ENCODE data around the gene CDKL2. TPM values are rescaled to one million over a fixed set of nuclear protein-coding genes. Genes with fewer than 3 reads are reported as not detected.
A peak's percentile ranks its signal among the peaks of the same experiment; 100 is the strongest.
"Not testable (repeated sequence)": the region's sequence is repeated elsewhere in the genome, so short reads cannot be mapped to it uniquely, and the experiment has no call there.

Gene CDKL2
- polyA plus RNA-seq (ENCODE audit: insufficient read length) = not detected

DNA sequence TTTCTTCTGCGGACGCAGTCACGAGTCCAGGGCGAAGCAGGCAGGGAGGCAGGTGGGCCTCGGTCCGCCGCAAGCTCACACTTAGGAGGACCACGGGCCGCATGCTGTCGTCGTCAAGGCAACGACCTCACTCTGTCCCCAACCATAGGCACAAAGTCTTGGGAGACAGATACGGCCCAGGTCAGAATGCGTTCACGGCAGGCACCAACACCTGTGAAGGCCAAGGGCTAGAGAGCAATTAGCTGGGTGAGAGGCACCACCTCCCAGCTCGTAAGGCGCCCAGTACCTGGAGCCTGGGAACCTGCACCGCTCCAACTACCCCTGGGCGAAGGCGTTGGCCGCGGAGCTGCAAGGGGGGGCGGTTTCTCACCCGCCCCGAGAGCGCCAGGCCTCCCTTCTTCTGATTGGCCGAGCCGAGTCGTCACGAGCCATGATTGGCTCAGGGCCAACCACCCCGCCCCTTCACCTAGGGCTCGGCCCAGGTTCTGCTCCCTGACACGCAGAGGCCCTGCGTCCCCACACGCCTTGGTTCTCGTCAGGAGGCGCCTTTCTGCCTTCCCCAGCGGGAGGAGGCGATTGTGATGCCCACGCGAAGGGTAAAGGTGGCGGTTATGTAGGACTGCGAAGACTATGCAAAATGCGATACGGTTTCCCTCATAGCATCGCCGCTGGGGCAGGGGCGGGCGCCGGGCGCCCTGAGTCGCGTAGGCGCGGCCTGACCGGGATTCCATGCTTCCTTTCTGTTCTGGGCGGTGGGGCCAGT, at the start of gene CDKL2:
Gene CDKL2, minus strand, starts transcription at position 355 of the 763 bp plus-strand sequence. CDS start 4,540 bp downstream, outside the sequence.
- peak; percentile 36 for DNase-seq

DNA sequence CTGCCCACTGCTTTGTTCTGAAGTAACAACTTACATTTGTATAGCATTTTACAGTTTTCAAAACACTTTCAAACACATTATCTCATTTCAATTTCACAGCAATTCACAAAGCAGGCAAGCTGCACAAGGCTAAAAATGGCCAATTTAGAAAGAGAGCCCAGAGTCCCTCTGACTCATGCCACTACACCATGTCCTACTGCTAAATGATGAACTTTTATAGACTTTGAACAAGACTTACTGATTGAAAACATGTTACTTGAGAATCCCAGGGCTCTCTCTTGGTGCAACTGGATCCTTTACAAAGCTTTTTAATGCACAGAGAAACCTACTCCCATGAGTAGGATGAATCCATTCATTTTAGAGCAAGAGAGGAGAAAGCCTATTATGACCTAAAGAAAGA, 48.6 kb upstream of the CDKL2 start:
- DNase-seq = no peak

DNA sequence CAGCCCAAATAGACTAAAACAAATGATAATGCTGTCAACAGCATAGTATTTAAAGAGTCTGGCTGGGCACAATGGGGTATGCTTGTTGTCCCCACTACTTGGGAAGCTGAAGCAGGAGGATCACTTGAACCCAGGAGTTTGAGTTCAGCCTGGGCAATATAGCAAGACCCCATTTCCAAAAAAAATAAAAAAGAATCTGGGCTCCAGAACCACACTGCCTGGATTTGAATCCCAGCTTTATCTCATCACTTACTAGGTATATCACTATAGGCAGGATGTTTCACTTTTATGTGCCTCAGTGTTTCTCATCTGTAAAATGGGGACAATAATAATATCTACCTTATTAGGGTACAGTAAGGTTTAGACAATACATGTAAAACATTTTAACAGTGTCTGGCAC, 48.1 kb upstream of the CDKL2 start:
- no peak for DNase-seq

DNA sequence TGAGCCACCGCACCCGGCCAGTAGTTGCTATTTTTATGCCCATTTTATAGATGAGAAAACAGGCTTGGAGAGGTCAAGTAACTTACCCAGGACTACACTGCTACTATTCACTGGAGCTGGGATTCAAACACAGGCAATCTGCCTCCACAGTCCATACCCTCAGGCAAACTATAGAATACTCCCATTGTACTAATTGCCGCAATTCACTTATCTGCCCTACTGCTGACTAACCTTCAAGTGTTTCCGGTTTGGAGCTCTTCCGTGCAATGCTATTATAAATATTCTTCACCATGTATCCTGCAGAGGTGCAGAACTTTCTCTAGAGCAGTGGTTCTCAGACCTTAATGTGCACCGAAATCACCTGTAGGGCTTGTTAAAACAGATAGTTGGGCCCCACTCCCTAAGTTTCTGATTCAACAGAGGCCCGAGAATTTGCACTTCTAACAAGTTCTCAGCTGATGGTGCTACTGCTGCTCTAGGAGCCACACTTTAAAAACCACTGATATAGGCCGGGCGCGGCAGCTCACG, 44.7 kb upstream of the CDKL2 start:
- DNase-seq = no peak

DNA sequence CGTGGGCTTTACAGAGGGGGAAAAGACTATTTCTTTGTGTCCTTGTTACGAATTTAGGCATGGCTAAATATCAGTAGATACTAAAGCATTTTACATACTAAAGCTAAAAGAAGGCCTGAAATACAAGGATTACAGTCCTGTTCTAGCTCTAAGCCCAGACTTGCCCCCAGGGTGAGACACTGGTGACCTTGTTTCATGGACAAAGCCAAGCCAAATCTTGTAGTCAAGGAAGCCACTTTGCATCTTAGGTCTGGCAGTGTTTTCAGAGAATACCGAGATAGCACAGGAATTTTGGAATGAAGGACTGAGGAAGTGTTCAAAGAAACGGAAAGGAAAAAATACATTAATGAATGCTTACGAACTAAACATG, 43.6 kb upstream of the CDKL2 start:
- DNase-seq = no peak

DNA sequence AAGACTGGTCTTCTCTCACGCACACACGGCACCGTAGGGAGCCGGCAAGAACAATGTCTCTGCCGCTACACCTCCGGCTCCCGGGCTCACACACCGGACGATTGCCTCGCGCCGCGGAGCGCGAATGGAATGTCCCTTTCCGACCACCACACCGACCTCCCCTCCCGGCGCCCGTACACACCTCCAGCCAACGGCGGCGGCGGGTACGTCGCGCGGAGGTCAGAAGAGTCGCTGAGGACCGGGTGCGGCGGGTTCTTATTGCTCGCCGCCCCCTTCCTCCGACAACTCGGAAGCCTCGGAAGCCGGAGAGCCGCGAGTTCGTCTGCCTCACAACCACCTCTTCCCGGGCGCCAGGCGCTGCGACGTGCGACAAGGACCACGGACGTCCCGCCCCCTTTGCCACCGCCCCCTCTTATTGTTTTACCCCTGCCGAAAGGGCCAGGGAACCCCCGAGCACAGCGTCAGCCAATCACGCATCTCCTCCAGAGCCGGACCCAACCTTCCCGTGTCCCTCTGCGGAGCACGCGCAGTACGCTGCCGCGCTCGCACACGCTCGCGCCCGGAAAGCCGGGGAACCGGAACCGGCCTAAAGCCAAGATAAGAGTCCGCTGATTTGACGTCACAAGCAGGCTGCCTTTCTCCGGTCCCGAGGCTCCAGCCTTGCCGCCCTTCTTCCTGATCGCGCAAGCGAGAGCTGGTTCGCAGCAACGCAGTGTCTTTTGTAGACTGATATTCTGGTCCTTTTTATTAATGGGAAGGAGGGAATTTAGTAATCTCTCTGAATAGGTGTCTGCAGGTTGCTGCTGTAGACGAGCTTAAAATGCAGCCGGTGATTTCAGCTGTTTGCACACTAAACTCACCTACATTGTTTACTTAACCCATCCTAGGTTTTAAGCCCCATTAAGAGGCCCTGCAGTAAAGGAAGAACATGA, 43.0 kb upstream of the CDKL2 start, which contains the start of gene G3BP2:
Gene G3BP2, minus strand, starts transcription at position 385 of the 932 bp plus-strand sequence. CDS start 11,386 bp downstream, outside the sequence.
- peak; percentile 99 for DNase-seq

DNA sequence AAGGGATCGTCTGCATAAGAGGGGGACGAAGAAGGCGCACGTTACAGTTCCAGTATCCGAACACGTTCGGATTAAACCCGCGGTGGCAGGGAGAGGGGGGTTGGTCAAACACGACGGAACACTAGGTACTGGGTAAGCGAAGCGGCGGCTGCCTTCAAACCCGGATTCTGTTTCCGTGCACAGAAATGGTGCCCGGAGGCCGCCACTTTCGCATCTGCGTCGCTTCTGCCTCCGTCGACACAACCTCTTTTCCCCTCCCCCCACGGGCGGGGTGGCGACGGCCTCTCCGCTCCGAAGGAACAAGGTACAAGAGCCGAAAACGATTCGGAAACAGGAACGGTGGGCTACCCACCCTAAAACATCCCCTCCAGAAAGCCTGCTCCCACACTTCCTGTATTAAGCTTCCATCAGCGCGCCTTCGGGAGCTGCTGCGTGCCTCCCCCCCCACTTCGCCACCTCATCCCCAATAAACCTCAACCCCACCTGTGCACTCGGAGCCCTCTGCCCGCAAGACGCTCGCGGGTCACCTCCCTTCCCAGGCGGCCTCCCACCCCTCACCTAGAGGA, 42.2 kb upstream of the CDKL2 start:
- DNase-seq = peak; percentile 71

DNA sequence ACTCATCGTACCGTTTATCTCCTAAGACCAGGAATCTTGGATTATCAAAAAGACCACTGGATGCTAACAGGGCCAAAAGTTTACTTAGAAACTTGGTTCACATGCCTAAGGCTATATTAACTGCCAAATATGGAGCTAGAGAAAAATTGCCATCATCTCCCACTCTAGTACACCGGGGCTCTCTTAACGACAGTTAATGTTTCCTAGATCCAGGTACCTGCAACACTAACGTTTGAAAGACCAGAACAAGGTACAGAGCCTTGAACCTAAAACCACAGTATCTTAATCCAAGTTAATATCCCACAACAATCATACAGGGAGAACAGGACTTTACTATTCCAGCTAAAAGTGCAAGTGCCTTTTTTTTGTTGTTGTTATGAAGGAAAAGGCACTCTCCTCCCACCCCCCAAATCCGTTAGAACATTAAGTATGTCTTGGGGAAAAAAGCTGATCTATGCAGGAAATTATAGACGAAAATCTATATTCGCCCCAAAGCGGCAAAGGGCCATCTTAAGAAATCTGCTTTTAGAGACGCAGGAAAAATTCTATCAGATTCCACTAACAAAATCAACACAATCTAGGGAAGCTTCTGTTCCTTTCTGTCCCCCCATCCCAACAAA, 41.6 kb upstream of the CDKL2 start:
- DNase-seq = no peak

DNA sequence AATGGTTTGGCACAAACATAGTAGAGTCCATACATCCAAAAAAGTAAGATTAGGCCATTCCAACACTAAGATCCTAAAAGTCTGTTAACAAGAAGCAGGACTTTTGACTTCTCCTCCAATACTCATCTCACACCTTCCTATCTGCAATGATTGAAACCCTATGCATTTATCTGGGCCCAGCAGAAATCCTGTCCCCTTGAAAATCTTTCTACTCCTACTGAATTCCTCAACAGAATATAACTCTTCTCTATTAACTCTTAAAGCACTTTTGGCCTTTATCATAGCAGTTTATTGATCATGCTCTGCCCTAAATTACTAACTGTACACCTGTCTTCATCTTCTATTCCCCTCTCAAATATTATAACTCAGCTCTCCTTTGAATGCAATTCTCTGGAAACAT, 38.3 kb upstream of the CDKL2 start:
- DNase-seq = no peak

DNA sequence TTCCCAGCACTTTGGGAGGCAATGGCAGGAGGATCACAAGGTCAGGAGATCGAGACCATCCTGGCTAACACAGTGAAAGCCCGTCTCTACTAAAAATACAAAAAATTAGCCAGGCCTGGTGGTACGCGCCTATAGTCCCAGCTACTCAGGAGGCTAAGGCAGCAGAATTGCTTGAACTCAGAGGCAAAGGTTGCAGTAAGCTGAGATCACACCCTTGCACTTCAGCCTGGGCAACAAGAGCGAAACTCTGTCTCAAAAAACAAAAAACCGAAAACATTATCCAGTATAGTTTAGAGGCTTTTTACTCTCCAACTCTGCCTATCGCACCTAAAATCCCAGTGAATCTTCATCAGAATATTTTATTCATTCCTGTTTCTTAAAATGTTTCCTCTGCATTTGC, 37.3 kb upstream of the CDKL2 start:
- not testable (repeated sequence) for DNase-seq

DNA sequence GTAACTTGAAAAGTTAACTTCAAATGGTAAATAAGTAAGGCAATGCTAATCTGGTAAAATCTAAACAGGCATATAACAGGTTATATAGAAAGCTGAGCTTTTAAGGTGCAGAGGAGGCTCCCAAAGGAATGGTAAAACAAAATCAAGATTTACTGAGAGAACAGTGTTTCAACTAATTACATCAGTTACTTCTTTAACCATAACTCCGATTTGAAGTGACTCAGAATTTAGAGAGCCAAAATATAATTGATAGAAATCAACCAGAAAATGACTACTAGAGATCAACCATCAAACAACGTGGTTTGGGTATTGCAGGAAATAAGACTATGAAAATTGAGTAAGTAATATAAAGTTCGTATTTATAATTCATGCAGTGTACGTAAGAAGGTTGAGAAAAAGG, 36.0 kb upstream of the CDKL2 start:
- DNase-seq = no peak

DNA sequence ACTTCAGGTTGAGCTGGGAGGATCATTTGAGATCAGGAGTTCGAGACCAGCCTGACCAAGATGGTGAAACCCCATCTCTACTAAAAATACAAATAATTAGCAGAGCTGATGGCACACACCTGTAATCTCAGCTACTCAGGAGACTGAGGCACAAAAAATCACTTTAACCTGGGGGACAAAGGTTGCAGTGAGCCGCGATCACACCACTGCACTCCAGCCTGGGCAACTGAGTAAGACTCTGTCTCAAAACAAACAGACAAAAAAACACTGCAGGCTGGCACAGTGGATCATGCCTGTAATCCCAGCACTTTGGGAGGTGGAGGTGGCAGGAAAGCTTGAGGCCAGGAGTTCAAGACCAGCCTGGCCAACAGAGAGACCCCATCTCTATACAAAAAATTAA, 34.3 kb upstream of the CDKL2 start:
- not testable (repeated sequence) for DNase-seq

DNA sequence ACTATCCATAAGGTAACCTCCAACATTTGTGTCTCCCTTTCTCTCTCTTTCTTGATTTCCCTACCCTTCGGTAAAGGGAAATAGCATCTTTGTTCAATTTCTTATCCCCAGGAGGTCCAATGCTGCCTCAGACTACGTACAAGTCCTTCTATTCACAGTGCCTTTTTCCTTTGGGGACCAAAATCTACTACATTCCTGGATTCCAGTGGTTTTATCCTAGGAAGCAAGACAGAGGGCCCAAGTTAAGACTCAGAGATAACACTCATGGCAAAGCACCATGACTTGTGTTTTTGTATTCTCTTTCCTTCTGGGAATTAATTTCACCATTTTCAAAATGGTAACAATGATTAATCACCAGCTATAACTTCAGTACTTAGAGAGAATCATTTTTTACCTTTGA, 32.3 kb upstream of the CDKL2 start:
- no peak for DNase-seq

DNA sequence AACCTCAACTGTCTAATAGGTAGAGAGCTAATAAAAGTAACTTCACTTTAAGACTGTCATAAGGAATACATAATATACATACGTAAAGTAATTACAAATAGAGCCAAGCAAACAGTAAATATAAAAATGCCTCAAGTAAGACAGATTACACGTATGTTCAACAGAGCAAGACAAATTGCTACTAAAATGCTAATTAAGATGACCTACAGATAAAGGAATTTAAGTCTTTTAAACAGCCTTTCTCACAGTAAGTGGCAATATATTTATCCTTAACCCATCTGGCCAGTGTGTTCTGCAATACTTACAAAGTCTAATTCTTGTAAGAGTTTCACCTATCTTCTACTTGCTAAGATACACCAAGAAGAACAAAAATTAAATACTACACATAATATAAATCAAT, 30.2 kb upstream of the CDKL2 start:
- DNase-seq = no peak

DNA sequence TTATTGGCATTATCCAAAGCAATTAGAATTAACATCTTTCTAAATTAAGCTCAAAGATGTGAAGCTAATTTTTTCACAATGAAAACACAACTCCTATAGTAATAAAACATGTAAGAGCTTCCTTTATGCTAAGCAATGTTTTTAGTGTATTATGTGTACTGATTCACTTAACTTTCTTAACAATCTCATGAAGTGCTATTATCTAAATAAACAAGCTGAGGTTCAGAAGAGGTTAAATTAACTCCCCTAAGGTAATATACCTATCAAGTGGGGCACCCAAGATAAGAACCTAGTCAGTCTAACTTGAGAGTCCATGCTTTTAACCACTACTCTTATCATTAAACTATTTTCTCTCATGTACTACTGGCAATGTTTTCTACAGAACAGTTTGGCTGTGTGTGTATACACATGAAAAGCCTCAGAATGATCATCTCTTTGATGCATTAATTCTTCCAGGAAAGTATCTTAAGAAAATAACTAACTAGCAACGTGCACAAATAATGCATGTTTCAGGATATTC, 29.2 kb upstream of the CDKL2 start:
- DNase-seq = no peak

DNA sequence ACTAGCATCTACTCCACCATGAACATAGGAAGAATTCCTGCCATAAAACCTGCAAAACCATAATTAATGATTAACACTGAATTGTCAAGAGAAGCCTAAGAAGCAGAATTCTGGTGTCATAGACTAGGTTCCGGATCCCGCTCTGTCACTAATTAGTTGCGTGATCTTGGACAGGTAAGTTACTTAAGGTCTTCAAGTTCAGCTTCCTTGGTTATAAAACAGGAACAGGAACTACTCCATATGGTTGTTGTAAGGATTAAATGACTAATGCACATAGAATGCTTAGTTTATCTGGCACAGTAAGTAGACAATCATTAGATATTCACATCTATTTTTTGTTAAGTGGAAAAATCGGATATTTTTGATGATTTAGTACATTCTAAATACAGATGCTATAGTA, 28.5 kb upstream of the CDKL2 start:
- DNase-seq = no peak

DNA sequence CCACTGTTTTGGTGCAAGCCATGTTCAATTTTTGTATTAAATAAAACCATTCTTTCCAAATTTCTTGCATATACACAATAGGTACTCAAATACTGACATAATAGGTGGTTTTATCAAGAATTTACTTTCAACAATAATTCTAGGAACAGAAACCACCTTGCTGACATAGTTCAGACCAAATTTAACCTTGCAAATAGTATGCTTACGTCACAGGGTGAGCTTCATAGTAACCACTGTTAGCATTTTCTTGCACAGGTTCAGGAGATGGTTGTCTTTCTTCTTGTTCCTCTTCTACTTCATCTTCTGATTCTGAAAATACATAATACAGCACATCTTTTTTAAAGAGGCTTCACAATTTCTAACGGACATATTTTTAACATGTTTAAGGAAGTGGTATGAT, 25.2 kb upstream of the CDKL2 start:
- no peak for DNase-seq

DNA sequence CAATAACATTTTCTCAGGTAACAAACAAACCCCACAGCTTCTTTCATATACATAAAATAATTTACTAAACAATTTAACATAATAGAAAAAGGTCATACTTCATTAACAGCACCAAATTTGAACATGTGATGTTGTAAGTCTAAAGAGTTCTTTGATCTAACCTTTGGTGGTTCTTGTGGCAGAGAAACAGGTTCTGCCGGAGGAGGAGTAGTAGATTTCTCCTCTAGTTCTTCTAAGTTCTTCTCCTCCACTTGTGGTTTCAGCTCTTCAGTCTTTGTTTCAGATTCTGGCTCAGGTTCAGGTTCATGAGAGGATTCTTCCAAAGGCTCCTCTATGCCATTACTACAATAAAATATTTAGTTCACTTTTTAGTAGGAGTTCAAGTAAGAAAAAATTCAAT, 24.6 kb upstream of the CDKL2 start:
- no peak for DNase-seq

DNA sequence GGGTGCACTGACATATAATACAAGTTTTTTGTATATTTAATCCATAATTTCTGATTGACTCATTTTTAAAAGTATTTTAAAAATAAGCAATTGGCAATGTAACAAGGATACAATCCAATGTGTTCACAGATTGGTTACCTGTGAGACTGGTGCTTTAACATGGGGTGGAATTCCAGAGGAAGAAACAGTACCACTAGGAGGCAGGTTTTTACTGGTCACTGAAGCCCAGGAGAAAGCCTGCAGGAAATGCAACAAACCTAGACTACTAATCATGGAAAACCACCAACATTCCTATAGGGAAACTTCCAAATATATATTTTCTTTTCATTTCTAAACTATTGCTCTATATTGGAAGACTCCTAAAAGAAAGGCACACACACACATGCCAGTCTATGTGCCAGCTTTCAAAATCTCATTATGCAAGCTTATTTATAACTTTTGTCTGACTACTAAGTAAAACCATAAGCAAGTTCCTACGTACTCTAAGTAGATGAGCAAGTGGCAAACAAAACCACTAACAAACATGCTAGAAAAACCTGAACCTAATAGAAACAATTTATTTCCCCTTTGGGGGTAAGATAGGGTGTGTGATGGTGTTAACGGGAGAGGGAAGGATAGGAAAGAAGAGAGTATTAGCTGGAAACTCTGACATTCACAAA, 23.6 kb upstream of the CDKL2 start:
- no peak for DNase-seq

DNA sequence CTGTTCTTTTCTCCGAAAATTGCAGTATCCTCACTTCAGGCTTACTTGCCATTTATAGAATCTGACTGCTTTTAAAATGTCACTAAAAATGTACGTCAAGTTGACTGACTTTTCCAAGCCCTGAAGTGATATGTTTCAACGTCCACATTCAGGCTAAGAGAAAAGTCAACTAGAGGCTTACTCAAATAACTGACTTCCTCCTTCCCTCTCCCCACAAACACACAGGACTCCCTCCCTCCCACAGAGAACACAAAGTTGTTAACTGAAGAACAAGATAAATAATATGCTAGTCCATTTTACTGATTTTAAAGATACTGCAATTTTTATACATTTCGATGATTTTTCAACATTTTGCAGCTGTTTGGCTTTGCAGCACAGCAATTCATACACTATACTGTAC, 13.8 kb upstream of the CDKL2 start:
- no peak for DNase-seq

DNA sequence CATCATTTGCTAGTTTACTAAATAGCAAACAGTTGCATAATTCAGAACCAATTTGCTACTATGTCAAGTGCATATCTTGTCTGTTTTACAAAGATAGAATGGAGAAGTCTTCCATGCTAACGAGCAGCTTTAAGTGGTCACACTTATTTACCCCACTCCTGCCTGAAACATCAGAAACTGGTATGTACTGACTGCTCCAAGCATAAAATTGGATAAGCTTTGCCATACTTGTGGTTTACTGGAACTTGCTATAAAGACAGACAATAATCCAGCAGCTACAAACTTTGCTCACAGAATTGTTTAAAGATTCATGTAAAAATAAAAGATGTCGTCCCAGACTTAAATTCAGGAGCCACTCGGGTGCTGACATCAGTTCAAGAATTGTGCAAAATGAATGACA, 13.3 kb upstream of the CDKL2 start:
- DNase-seq = no peak

All from hindlimb muscle (tissue), 1 donor.